Femur (tissue), 1 donor: ENCODE measurements around the gene ICAM4.
"Not testable (repeated sequence)": the region's sequence is repeated elsewhere in the genome, so short reads cannot be mapped to it uniquely, and the experiment has no call there.

Experiments
- DNase-seq: peaks from one replicate; pipeline ENCODE4 v3.0.0-alpha.2; 2017

ICAM4 gene

GRCh38 chr19:10269333-10270179 lies 17.2 kb upstream of the ICAM4 start:
- peak; percentile 89 for DNase-seq

GRCh38 chr19:10270180-10270615 lies 16.6 kb upstream of the ICAM4 start:
- peak; percentile 79 for DNase-seq

GRCh38 chr19:10270616-10271394 lies 15.9 kb upstream of the ICAM4 start, which contains the start of gene ICAM1:
ICAM1 (plus strand) TSS chr19:10271120; CDS start chr19:10271160, 40 bp downstream.
- peak; percentile 83 for DNase-seq

GRCh38 chr19:10271543-10272086 lies 15.1 kb upstream of the ICAM4 start:
- peak; percentile 27 for DNase-seq

GRCh38 chr19:10274589-10274988 lies 12.2 kb upstream of the ICAM4 start:
- no peak for DNase-seq

- no peak for DNase-seq
Measured at GRCh38 chr19:10277795-10278589, 8.8 kb upstream of the ICAM4 start.

GRCh38 chr19:10278935-10279334 lies 7.8 kb upstream of the ICAM4 start:
- DNase-seq, result no peak

GRCh38 chr19:10279737-10280442 lies 6.9 kb upstream of the ICAM4 start:
- DNase-seq, result no peak

GRCh38 chr19:10282043-10282442 lies 4.7 kb upstream of the ICAM4 start:
- DNase-seq, result not testable (repeated sequence)

- no peak for DNase-seq
Measured at GRCh38 chr19:10283301-10284064, 3.3 kb upstream of the ICAM4 start.

GRCh38 chr19:10284065-10284959 lies 2.4 kb upstream of the ICAM4 start:
- DNase-seq, result no peak

- no peak for DNase-seq
Measured at GRCh38 chr19:10284960-10285278, 1.8 kb upstream of the ICAM4 start.

GRCh38 chr19:10285393-10285792 lies 1.4 kb upstream of the ICAM4 start:
- no peak for DNase-seq

GRCh38 chr19:10288662-10289166 lies 2.0 kb downstream of the ICAM4 start:
- DNase-seq, result no peak

GRCh38 chr19:10289167-10289835 lies 2.5 kb downstream of the ICAM4 start:
- DNase-seq, result no peak

- DNase-seq, result no peak
Measured at GRCh38 chr19:10289836-10290356, 3.1 kb downstream of the ICAM4 start, which contains the start of gene ICAM5. ICAM5 (plus strand) TSS chr19:10289952; CDS start chr19:10290044, 92 bp downstream.

- DNase-seq, result no peak
Measured at GRCh38 chr19:10290357-10290875, 3.7 kb downstream of the ICAM4 start.

- DNase-seq, result no peak
Measured at GRCh38 chr19:10290876-10291553, 4.3 kb downstream of the ICAM4 start.
